Stimulated activated CD4-positive, alpha-beta T cell treated with anti-CD3 and anti-CD28 coated beads, Interleukin-1b, Interleukin-23, amount 100 ng/mL, for 1 hour (primary cell): ENCODE measurements around the gene LRIT3.

Experiments used
- DNase-seq, 2 donors: peaks; one replicate each; pipeline ENCODE4 v3.0.0-alpha.2; 2020; ENCODE audit warnings: low read depth in 2 of 2

LRIT3 gene

DNA sequence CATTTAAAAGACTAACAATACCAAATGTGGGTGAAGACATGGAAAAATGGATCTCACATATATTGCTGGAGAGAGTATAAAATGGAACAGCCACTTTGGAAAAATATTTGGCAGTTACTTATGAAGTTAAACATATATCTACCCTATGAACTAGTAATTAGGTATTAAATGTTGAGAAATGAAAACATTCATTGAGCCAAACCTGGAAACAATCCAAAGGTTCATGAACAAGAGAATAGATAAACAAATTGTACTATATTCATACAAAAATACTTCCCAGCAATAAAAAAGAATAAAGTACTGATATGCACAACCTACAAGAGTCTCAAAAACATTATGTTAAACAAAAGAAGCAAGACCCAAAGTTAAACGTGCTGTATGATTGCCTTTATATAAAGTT is 60.8 kb downstream of the LRIT3 start:
- no peak for DNase-seq

DNA sequence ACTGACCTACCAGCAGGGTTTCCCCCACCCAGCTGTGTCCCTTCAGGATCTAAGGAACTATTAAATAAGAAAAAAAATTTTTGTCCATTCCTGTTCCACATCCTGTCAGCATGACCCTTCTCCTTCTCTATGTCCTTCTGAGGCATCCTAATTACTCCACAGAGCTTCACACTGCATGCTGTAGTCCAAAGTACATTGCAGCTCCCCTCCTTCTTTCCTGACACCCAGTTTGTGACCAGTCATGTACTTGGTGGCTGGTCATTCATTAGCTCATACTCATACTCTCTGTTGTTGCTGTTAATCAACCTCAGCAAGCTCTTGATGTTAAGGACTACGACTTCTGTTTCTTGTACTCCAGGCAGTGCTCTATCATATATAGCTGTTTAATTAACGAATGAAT is 62.3 kb downstream of the LRIT3 start:
- no peak for DNase-seq

DNA sequence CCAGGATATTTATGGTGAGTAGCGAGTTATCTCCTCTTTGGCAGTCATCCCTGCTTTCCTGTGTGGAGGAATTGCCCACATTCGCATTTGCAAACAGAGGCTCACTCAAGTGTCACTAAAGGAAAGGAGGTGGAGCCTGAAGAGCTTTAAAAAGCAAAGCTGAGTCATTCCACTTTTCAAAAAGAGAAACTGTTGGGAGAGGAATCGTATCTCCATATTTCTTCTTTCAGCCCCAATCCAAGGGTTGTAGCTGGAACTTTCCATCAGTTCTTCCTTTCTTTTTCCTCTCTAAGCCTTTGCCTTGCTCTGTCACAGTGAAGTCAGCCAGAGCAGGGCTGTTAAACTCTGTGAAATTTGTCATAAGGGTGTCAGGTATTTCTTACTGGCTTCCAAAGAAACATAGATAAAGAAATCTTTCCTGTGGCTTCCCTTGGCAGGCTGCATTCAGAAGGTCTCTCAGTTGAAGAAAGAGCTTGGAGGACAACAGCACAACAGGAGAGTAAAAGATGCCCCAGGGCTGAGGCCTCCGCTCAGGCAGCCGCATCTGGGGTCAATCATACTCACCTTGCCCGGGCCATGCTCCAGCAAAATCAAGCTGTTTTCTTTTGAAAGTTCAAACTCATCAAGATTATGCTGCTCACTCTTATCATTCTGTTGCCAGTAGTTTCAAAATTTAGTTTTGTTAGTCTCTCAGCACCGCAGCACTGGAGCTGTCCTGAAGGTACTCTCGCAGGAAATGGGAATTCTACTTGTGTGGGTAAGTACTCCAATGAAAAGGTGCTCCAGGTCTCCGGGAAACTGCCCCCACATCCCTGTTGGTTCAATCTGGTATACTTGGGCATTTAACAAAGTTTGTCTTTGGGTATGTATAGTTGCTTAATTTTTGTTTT is 65.0 kb downstream of the LRIT3 start, which contains the start of gene EGF:
Gene EGF (plus strand): TSS at position 178 of the 890 bp plus-strand sequence. CDS start 453 bp downstream, at position 631.
- DNase-seq, result no peak

DNA sequence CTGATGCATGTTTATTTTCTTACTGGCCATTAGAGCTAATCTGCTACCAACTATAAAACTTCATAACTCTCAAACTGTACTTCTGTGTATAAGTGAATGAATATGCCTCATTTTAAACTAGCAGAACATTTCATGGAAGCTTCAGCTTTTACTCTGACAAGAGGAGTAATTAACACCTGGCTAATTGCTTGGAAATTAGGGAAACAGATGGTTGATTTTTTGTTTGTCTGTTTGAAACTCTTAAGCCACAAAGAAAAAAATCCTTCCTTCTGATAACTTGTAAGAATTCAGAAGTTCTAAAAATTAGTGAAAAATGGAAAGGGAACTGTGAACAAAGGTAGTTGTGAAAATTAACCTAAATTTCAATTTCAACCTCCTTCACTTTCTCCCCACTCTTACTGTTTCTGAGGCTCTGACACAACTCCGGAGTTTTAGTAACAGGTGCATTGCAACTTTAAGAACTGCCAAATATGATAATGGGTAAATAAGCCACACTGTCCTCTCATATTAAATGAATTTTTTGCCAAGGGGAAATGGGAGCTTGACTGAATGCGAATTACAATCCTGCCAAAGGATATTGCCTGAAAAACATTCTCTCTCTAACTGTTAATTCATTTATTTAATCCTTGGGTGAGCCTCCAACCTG is 65.8 kb downstream of the LRIT3 start:
- no peak for DNase-seq

DNA sequence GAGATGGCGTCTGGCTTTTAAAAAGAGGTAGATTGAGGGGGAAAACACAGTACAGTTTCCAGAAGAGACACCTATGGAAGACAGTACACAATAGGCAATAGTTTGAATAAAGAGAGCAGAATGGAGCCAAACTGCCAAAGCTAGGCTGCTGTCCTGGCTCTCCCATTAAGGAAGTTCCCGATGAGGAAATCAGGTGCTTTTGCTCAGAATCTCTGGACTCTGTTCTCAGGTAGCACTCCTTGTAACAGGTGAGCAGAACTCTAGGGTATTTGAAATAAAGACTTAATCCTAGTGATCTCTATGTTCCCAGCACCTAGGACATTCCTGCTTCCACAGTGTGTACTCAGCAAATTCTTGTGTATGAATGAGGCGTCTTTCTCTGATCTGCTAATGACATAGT is 66.4 kb downstream of the LRIT3 start:
- DNase-seq, result no peak

DNA sequence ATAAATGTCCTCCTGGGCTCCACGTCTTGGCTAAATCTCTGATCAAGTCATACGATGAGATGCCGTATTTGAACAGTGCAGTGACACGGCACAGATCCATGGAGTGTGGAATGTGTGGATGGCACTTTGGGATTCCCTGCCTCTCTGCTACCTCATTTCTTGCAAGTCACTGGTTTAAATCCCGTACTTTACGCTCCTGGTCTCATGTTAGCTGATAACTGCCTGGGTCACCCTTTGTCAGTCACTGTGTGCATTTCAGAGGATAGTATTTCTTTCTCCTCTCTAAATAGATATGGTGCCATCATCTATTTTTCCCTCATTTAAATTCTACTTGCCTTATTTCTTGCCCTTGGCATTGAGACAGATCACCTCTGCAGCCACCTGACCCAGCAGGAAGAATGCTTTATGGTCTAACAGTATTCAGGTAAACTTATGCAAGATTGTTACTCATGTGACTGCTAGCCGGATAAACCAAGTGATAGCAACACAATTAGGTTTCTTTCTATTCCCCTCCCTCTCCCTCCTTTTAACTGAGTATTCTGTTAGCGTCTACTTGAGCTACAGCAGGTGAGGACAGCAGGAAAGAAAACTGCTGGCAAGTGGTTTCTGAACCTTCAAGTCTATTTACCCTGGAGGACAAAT is 67.6 kb downstream of the LRIT3 start:
- no peak for DNase-seq

DNA sequence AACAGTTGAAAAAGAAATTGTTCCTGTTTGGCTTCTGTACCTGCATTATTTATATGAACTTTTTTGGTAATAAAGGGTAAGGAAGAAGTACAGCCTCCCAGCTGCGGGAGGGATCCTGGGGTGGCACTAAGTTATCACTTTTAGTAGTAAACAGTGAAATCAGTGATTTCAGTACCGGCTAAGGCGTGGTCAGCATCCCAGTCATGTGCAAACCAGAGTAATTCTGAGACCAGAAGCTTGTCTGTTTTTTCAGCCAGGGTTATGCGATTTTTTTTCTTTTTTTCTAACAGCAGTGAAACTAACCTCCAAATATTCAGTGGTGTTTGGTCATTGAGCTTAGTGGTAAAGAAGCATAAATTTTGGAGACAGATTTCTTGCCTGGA is 68.1 kb downstream of the LRIT3 start:
- no peak for DNase-seq

DNA sequence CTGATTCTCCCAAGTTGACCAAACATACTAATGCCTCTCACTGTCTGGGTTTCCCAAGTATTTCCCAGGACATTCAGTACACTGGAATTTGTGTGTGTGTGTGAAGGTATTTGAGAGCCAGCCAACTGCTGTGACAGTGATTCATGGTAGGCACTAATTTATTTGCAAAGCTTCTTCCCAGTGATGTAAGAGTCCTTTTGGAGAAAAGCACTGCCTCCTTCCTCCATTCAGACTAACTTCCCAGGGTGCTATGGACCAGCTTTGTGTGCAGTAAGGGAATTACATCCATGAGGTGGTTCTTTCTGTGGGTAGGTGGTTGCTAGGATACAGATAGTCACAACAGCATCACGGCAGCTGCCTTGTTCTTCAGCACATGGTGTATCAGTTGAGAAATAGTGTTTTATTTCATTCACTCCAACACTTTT is 73.5 kb downstream of the LRIT3 start:
- DNase-seq, result no peak
